KMS-11 (cell line): ENCODE results near the gene CMTM2.

Source experiments
- H2AFZ ChIP-seq: fragments of 200-600 bp; sonication (generic); 2 replicates; pipeline ENCODE4 v1.6.1; 2016; ENCODE audit warnings: antibody characterized with exemption, mixed run types, low read depth
- H3K27ac ChIP-seq: fragments of 200-600 bp; sonication (generic); 2 replicates; pipeline ENCODE4 v1.6.1; 2016; ENCODE audit warnings: mild to moderate bottlenecking, mixed run types
- H3K27me3 ChIP-seq: fragments of 200-600 bp; sonication (generic); 2 replicates; pipeline ENCODE4 v1.6.1; 2017; ENCODE audit warnings: mild to moderate bottlenecking, low read depth, mixed run types, moderate library complexity; ENCODE audit not compliant: insufficient read depth
- H3K36me3 ChIP-seq: fragments of 200-600 bp; sonication (generic); 2 replicates; pipeline ENCODE4 v1.6.1; 2017; ENCODE audit warnings: mild to moderate bottlenecking, mixed run types; ENCODE audit not compliant: insufficient read depth
- H3K4me1 ChIP-seq: fragments of 200-600 bp; sonication (generic); 2 replicates; pipeline ENCODE4 v1.6.1; 2016; ENCODE audit warnings: mild to moderate bottlenecking, low read depth, mixed run types; ENCODE audit not compliant: poor library complexity, severe bottlenecking
- H3K4me2 ChIP-seq: fragments of 200-600 bp; sonication (generic); 2 replicates; pipeline ENCODE4 v1.7.0; 2016; ENCODE audit warnings: mild to moderate bottlenecking, mixed run types
- H3K4me3 ChIP-seq: fragments of 200-600 bp; sonication (generic); IDR thresholded peaks from 2 replicates; pipeline ENCODE4 v1.6.1; 2017; ENCODE audit warnings: low read depth, low read length, mixed read lengths; ENCODE audit not compliant: insufficient read depth
- H3K79me2 ChIP-seq: fragments of 200-600 bp; sonication (generic); 2 replicates; pipeline ENCODE4 v1.6.1; 2016; ENCODE audit warnings: low read depth, mixed run types; ENCODE audit not compliant: insufficient read depth
- H3K9ac ChIP-seq: fragments of 200-600 bp; sonication (generic); 2 replicates; pipeline ENCODE4 v1.6.1; 2016; ENCODE audit warnings: mild to moderate bottlenecking, mixed run types
- H4K20me1 ChIP-seq: fragments of 200-600 bp; sonication (generic); 2 replicates; pipeline ENCODE4 v1.6.1; 2016; ENCODE audit warnings: mild to moderate bottlenecking, mixed run types; ENCODE audit not compliant: insufficient read depth
- CTCF ChIP-seq: fragments of 200-600 bp; sonication (generic); conservative IDR thresholded peaks from 2 replicates; pipeline ENCODE4 v1.6.1; 2017; ENCODE audit warnings: low read depth, mild to moderate bottlenecking, antibody characterized with exemption, low read length, moderate library complexity, mixed read lengths

Gene CMTM2

GRCh38 chr16:66578651-66579531 lies at the start of gene CMTM2:
TSS of gene CMTM2 (plus strand) at chr16:66579463. CDS start at chr16:66579608, 145 bp downstream.
- no peak within 1 kb of the TSS for H3K4me2 ChIP-seq
- H2AFZ ChIP-seq = no peak within 1 kb of the TSS

GRCh38 chr16:66529475-66529874 lies 49.8 kb upstream of the CMTM2 start:
- Histone ChIP-seq H3K4me2 (no peak overlapping the region), H3K27ac (no peak overlapping the region), H3K27me3 (no peaks in the 10 kb centered on the region), H3K9ac (no peak overlapping the region), H3K4me3 (no peak overlapping the region), H2AFZ (no peak overlapping the region), H4K20me1 (no peaks in the 10 kb centered on the region), H3K4me1 (peaks cover 36% of the 10 kb centered on the region), H3K79me2 (no peaks in the 10 kb centered on the region), H3K36me3 (no peaks in the 10 kb centered on the region)
- TF ChIP-seq CTCF = no peak

More at GRCh38 chr16:66578651-66579531, at the start of gene CMTM2:
- H3K4me1 ChIP-seq = no peaks in the 10 kb centered on the region
- H3K79me2 ChIP-seq = no peaks in the 10 kb centered on the region
- H3K9ac ChIP-seq = no peak within 1 kb of the TSS
- no peak for TF ChIP-seq CTCF
- H4K20me1 ChIP-seq = no peaks in the 10 kb centered on the region
- H3K27ac ChIP-seq = no peak within 1 kb of the TSS
- no peaks in the 10 kb centered on the region for H3K27me3 ChIP-seq
- H3K4me3 ChIP-seq = no peak within 1 kb of the TSS
- no peaks in the 10 kb centered on the region for H3K36me3 ChIP-seq

GRCh38 chr16:66534376-66534799 lies 44.9 kb upstream of the CMTM2 start:
- Histone ChIP-seq H3K27me3 (no peaks in the 10 kb centered on the region), H2AFZ (no peak overlapping the region), H3K9ac (no peak overlapping the region), H3K4me3 (no peak overlapping the region), H3K4me2 (no peak overlapping the region), H3K27ac (no peak overlapping the region), H3K36me3 (no peaks in the 10 kb centered on the region), H4K20me1 (no peaks in the 10 kb centered on the region), H3K4me1 (peaks cover 7% of the 10 kb centered on the region), H3K79me2 (no peaks in the 10 kb centered on the region)
- TF ChIP-seq CTCF = no peak

- Histone ChIP-seq H3K79me2 (no peaks in the 10 kb centered on the region), H2AFZ (no peak overlapping the region), H3K27me3 (no peaks in the 10 kb centered on the region), H3K4me2 (no peak overlapping the region), H4K20me1 (no peaks in the 10 kb centered on the region), H3K4me1 (peaks cover 25% of the 10 kb centered on the region), H3K36me3 (no peaks in the 10 kb centered on the region), H3K4me3 (no peak overlapping the region), H3K27ac (no peak overlapping the region), H3K9ac (no peak overlapping the region)
- no peak for TF ChIP-seq CTCF
Measured at GRCh38 chr16:66536525-66536924, 42.7 kb upstream of the CMTM2 start.
